ENCODE data around the gene PRAMEF9.
"Not testable (repeated sequence)": the region's sequence is repeated elsewhere in the genome, so short reads cannot be mapped to it uniquely, and the experiment has no call there.

Gene PRAMEF9

GRCh38 chr1:13171548-13171947, at the start of gene PRAMEF9:
Gene PRAMEF9, plus strand, starts transcription at chr1:13171848. Its CDS starts 3,433 bp downstream, at chr1:13175281.
- not testable (repeated sequence) for DNase-seq

- DNase-seq = not testable (repeated sequence)
Measured at GRCh38 chr1:13155909-13156308, 15.7 kb upstream of the PRAMEF9 start, which contains the start of gene PRAMEF26. Gene PRAMEF26, minus strand, starts transcription at chr1:13156009. Its CDS starts 2,914 bp downstream, at chr1:13153095.

- DNase-seq = not testable (repeated sequence)
Measured at GRCh38 chr1:13165531-13165930, 6.1 kb upstream of the PRAMEF9 start, which contains the start of gene HNRNPCL4. Gene HNRNPCL4, minus strand, starts transcription at chr1:13165631. Its CDS starts 164 bp downstream, at chr1:13165467.

GRCh38 chr1:13201309-13201708, 29.7 kb downstream of the PRAMEF9 start, which contains the start of gene PRAMEF13:
Gene PRAMEF13, minus strand, starts transcription at chr1:13201409. Its CDS starts 1,820 bp downstream, at chr1:13199589.
- not testable (repeated sequence) for DNase-seq

- DNase-seq = not testable (repeated sequence)
Measured at GRCh38 chr1:13208712-13209111, 37.1 kb downstream of the PRAMEF9 start.

GRCh38 chr1:13216619-13217018, 45.0 kb downstream of the PRAMEF9 start:
- not testable (repeated sequence) for DNase-seq

- not testable (repeated sequence) for DNase-seq
Measured at GRCh38 chr1:13219203-13219602, 47.6 kb downstream of the PRAMEF9 start.

- DNase-seq = not testable (repeated sequence)
Measured at GRCh38 chr1:13222788-13223187, 51.1 kb downstream of the PRAMEF9 start.

- DNase-seq = no peak
Measured at GRCh38 chr1:13224480-13225060, 52.9 kb downstream of the PRAMEF9 start.

- DNase-seq = not testable (repeated sequence)
Measured at GRCh38 chr1:13225675-13226204, 54.1 kb downstream of the PRAMEF9 start, which contains the start of gene PRAMEF18. Gene PRAMEF18, minus strand, starts transcription at chr1:13226154. Its CDS starts 48 bp downstream, at chr1:13226106.

- DNase-seq = not testable (repeated sequence)
Measured at GRCh38 chr1:13227271-13228055, 55.8 kb downstream of the PRAMEF9 start.

GRCh38 chr1:13228343-13228781, 56.7 kb downstream of the PRAMEF9 start:
- DNase-seq = no peak

All from DMS153 (cell line).